NCI-H128 (cell line): ENCODE data around the gene TBX20.
"Not testable (repeated sequence)": the region's sequence is repeated elsewhere in the genome, so short reads cannot be mapped to it uniquely, and the experiment has no call there.

Source experiments
- DNase-seq: peaks from one replicate; lab custom pipeline; 2025; ENCODE audit not compliant: unreplicated experiment; lab: John Stamatoyannopoulos, UW

Gene TBX20

GRCh38 chr7:35255443-35256255 lies 1.7 kb upstream of the TBX20 start:
- no peak for DNase-seq

GRCh38 chr7:35254496-35255442 lies 869 bp upstream of the TBX20 start:
- DNase-seq, result no peak

- no peak for DNase-seq
Measured at GRCh38 chr7:35253460-35253709, 515 bp downstream of the TBX20 start.

GRCh38 chr7:35252612-35253459 lies 1.1 kb downstream of the TBX20 start:
- no peak for DNase-seq

- no peak for DNase-seq
Measured at GRCh38 chr7:35251606-35252310, 2.1 kb downstream of the TBX20 start.

GRCh38 chr7:35250941-35251340 lies 3.0 kb downstream of the TBX20 start:
- no peak for DNase-seq

- no peak for DNase-seq
Measured at GRCh38 chr7:35250452-35250851, 3.4 kb downstream of the TBX20 start.

GRCh38 chr7:35249537-35249907 lies 4.4 kb downstream of the TBX20 start:
- no peak for DNase-seq

GRCh38 chr7:35248576-35249536 lies 5.0 kb downstream of the TBX20 start:
- DNase-seq, result no peak

- no peak for DNase-seq
Measured at GRCh38 chr7:35246819-35247218, 7.1 kb downstream of the TBX20 start.

GRCh38 chr7:35241884-35242283 lies 12.0 kb downstream of the TBX20 start:
- DNase-seq, result no peak

- no peak for DNase-seq
Measured at GRCh38 chr7:35241436-35241835, 12.5 kb downstream of the TBX20 start.

GRCh38 chr7:35241008-35241407 lies 12.9 kb downstream of the TBX20 start:
- not testable (repeated sequence) for DNase-seq

- DNase-seq, result not testable (repeated sequence)
Measured at GRCh38 chr7:35238456-35238855, 15.4 kb downstream of the TBX20 start.

- no peak for DNase-seq
Measured at GRCh38 chr7:35232994-35233393, 20.9 kb downstream of the TBX20 start.

- not testable (repeated sequence) for DNase-seq
Measured at GRCh38 chr7:35231221-35231620, 22.7 kb downstream of the TBX20 start.

- DNase-seq, result not testable (repeated sequence)
Measured at GRCh38 chr7:35229116-35229780, 24.7 kb downstream of the TBX20 start.

GRCh38 chr7:35228496-35229051 lies 25.3 kb downstream of the TBX20 start:
- DNase-seq, result not testable (repeated sequence)

- DNase-seq, result not testable (repeated sequence)
Measured at GRCh38 chr7:35227438-35227837, 26.5 kb downstream of the TBX20 start.
